IPS DF 4.7 (cell line): ENCODE measurements around the gene ENTR1.
"Not testable (repeated sequence)": the region's sequence is repeated elsewhere in the genome, so short reads cannot be mapped to it uniquely, and the experiment has no call there.

Source experiments
- DNase-seq: peaks from one replicate; pipeline ENCODE4 v3.0.0-alpha.2; 2013; ENCODE audit warnings: low spot score; ENCODE audit errors: extremely low read depth

Gene ENTR1

DNA sequence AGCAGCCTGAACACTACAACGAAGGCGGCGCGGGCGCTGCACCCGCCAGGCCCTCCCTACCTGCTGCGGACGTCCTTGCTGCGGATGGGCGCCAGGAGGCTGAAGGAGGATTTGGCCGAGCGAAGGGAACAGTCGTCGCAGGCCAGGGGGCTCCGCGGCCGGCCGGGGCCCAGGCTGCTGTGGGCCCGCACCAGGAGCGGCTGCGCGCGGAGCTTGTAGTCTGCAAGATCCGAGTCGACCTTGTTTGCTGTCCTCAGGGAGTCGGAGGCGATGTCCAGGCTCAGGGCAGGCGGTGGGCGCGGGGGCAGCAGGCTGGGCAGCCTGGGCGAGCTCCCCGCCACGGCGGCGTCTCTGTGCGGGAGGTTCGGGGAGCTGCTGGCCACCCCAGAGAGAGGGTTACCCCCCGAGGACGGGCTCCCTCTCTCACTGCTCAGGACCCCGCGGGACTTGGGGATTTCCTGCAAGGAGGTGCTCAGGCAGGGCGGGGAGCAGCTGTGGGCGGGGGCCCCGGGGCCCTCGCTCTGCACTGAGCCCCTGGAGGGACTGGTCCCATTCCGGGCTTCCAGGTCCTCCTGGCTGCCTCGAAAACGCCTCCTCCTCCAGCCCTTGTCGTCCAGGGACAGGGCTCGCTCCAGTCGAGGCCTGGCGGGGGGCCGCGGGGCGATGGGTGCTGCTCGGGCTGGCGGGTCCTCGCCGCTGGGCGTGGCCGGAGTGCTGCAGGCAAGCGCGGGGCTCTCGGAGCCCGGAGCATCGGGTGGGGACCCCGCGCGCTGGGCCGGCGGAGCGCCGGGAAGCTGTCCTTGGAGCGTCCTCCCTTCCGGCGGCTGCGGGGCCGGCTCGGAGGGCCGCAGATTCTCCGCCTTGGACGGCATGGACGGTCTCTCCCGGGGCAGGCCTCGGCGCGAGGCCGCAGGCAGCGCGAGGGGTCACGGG, 28.4 kb upstream of the ENTR1 start:
- DNase-seq: no peak

DNA sequence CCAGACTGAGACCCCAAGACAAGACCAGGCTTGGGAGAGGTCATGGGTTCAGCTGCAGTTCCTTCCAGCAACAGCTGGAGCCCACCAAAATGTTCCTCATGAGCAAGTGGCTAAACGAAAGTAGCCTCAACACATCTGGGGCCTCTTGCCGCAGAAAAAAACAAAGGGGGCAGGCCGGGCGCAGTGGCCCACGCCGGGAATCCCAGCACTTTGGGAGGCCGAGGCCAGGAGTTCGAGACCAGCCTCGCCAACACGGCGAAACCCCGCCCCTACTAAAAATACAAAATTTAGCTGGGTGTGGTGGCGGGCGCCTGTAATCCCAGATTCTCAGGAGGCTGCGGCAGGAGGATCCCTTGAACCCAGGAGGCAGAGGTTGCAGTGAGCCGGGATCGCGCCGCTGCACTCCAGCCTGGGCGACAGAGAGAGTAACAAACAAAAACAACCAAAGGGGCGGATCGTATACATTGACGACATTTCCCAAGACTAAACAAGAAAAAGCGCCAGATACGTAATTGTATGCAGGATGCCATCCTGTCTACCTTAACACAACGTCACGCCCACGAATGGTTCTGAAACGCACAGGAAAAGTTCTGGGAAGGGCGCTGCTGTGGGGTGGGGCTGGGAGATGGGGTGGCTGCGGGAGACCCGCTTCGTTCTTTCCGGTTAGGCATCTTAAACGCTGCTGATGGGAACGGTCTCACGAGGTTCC, 27.6 kb upstream of the ENTR1 start:
- no peak for DNase-seq

DNA sequence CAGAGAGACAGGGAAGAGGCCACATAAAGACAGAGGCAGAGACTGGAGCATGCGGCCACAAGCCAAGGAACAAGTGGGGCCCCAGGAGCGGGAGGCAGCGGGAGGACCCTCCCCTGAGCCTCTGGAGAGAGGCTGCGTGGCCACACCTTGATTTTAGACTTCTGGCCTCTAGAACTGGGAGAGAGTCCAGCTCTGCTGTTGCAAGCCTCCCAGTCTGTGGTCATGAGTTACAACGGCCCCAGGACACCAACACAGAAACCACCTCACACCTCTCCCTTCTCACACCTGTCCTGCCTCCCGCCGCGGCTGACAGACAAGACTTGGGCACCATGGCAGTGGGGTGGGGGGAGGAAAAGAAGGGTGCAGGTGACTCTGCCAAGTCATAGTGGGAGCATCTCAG, 27.0 kb upstream of the ENTR1 start:
- DNase-seq: no peak

DNA sequence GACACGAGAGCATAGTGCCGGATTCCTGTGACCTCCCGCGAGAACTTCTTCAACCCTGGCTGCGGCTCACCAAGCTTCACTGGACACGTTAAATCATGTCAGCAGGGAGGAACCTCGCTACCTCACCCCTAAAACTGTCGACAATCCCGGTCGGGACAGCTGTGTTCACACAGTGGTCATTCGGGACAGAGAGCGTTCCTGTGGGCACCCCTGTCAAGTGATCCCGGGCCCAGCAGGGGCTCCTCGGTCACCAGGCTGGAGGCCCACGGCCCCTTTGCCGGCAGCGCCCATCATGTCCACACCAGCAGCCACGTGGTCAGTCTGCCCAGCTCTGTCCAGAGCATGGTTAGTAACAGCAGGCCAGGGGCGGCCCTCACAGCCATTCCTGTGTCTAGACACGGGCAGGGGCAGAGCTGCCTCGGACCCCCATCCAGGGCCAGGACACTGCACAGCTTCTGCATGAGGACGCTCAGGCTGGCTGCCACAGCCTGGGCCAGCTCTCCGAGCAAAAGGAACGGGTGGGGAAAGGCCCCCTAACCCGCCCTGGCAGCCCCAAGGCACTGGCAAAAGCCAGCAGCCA, 25.7 kb upstream of the ENTR1 start:
- DNase-seq: no peak

DNA sequence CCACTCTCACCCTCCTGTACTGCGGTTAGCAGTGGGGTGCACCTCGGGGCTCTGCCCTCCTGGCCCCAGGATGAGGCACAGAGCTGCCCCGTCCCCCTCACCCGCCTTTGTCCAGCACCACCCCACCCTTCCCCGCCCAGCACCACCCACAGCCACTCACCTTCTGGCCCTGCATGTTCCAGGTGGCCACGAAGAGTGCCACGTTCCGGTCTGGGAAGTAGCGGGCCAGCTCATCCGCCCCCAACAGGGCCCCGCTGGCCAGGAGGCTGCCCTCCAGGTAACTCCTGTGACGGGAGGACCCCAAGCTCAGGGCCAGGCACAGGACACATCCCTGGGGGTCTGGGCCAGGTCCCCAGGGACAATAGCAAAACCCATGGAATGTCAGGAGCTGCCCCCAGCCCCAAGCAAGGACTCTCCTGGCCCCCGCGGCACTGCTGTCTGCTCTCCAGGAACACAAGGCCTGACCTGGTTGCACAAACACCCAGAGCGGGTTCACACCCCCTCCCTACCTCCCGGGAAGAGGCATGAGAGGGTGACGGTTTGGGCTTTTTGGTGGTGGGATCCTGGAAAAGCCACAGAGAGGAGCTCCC, 24.3 kb upstream of the ENTR1 start:
- no peak for DNase-seq

DNA sequence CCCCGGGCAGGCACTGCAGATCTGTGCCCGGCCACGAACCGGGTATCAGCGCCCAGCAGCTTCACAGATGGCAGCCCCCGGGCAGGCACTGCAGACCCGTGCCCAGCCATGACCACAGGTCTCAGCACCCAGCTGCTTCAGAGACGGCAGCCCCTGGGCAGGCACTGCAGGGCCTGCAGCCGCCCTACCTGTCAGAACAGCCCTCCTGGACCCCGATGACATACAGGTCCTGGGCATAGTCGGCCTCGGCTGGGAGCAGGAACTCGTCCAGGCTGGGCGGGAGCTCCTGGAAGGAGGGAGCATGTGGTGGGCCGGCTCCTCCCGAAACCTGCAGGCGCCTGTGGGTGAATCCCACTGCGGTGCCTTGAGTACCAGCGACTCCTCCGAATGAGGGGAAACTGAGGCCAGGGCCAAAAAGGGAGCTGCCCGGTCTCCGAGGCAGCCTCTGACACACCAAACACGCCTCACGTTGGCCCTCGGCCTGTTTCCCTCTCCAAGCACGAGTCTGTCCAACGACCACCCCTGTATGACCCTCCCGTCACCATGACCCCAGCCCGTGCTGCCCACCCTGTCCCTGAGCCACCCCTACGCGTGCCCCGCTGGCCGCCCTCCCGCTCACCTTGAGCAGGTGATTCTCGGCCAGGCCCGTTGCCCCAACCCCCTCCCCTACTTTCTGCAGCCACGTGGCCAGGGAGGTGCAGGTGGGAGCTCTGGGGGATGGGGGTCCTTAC, 23.6 kb upstream of the ENTR1 start:
- DNase-seq: no peak

DNA sequence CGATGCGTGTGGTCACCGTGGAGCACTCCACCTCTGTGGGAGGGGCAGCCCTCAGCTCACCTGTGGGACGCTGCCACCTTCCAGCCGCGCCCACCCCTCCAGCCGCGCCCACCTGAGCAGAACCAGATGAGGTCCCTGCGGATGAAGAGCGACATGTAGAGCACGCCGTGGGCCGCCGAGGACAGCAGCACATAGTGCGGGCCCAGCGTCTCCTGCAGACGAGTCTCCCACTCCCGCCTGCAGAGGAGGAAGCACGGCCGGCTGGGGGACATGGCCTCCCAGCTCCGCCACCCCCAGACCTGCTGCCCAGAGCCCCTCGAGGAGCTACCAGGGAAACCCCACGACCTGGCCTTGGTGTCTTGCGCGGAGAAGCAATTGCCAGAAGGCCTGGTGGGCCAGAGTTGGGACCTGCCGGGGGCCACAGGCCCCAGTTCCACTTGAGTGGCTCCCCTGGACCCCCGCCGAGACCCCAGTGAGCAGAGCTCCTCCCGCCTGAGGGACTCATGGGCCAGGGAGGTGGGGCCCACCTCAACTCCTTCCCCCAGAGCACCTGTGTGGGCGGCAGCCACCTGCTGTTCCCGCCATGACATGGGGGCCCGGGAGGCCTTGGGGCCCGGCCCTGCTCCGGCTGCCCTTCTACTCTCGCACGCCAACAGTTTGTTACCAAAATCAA, 22.8 kb upstream of the ENTR1 start:
- DNase-seq: no peak

DNA sequence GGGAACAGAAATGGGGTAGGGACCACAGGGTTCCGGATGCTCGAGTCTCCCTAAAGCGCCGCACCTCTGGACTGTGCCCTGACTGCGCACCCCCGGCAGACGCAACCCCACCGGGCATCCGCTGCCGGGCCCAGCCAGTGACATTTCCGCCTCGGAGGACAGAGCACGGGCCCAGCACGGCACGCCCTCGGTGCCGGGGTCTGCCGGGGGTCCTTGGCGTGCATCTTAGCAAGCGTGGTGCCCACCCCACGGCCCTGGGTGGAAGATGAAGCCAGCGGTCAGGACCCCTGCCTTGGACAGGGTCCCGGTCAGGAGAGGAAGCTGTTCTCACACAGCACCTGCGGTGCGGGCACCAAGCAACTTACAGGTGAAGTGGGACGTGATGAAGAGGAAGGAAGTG, 22.2 kb upstream of the ENTR1 start:
- no peak for DNase-seq

DNA sequence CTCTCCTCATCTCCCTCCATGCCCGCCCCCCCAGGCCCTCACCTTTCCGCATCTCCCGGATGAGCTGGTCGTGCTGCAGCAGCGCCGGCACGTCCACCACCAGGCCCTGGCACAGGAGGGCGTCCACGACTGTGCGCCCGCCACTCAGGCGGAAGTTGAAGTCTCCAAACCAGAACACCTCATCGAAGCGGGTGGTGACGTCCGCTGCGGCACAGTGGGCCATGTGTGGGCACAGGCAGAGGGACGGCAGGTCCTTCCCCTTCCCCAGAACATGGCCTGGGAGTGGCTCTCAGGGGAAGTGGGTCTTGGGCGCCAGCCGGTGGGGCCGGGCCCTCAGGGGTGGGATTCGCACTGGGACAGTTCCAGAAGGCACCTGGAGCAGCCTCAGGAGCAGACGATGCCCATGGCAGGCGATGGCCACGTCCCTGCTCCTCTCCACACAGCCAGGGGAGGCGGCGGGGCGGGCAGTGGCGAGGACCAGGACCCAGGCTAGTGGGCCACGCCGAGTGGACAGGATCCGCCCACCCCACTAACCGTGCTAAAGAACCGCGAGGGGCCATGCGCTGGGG, 21.5 kb upstream of the ENTR1 start:
- DNase-seq: no peak

DNA sequence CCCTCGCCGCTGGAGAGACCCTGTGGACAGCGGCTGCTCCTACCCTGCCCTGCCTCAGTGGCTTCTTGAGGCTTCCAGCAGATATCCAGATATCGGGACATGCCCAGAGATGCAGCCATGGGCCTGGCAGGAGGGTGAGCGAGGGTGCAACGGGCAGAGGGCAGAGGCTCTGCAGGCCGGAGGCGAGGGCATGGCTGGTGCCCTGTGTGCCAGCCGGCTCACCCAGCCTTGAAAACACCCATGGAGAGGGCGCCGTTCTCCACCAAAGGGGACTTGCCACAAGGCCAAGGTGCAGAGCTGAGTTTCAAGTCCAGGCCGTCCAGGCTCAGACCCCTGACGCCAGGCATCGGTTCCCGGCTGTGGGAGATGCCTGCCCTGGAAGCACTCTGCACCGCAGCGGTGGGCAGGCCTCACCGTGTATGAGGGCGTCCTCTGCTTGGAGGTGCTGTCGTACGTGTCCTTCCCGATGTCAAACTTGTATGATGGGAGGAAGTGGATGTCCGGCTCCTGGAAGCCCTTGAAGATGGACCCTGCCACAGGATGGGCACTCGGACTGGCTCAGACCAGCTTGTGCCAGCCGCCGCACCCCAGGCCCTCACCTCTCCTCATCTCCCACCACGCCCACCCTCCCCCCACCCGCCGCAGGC, 20.3 kb upstream of the ENTR1 start:
- DNase-seq: no peak

DNA sequence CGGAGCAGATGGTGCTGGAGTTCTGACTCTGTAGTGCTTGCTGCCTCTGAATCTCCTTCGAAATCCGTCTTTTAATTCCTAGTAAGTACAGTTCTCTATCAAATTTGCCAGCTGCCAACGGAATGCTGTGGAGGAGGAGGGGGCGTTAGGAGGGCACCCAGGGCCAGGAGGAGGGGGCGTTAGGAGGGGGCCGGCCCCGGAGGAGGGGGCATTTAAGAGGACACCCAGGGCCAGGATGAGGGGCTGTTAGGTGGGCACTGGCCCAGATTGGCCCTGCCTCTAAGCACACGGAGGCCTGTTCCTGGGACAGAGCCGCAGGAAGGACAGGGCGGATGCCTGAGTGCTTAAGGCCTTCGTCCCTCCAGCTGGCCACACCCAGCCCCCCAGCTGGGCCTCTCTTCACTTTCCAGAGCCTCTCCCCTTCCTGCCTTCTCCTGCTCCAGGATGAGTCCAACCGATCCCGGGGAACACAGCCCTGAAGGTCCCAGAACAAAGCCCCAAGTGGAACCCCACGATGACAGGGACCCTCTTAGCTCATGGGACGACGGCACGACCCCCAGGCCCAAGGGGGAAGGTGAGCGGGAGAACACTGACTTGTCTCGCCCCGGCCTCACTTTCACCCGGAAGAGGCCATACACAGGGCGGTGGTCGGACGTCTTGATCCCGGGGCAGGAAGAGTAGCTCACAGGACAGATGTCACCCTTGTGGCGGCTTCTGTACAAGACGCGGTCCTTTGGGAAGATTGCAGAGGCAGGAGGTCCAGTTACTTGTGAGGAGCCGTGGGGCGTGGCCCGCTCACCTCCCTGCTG, 19.5 kb upstream of the ENTR1 start:
- DNase-seq: no peak

DNA sequence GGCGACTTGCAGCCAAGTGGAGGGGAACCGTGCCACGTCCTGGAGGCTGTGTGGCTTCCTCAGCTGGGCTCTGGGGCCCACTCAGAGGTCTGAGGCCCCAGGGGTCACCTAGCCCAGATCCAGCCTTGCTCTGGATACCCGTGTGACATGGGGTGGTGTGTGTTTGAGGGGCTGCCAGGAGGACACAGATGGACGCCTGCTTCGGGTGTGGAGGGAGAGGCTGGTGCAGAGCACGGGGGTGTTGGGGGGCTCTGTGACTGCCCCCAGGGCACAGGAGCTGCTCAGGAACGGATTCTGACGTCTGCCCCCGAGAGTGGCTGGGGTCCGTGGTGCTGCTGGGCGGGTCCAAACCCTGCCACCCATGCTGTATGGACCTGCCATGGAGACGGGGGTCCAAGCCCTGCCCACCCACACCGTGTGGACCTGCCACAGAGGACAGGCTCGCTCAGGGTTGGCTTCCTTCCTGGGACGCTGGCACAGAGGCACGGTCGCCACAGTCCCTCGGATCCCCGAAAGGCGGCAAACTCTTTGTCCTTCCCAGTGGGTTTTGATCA, 18.7 kb upstream of the ENTR1 start:
- no peak for DNase-seq

DNA sequence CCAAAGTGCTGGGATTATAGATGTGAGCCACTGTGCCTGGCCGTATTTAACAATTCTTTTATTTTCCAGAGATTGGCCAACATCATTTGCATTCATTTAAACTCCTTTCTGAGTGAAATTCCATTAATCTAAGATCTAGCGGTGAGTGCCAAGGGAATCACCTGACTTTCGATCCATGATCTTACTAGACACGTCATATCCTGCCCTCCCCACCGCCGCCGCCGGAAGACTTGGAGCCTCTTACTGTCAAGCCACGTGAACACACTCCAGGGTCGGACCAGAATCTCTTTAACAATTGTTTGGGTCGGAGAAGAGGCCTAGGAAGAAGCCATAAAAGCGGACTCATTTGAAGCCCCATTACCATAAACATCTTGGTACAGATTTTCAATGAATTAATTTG, 16.4 kb upstream of the ENTR1 start:
- no peak for DNase-seq

DNA sequence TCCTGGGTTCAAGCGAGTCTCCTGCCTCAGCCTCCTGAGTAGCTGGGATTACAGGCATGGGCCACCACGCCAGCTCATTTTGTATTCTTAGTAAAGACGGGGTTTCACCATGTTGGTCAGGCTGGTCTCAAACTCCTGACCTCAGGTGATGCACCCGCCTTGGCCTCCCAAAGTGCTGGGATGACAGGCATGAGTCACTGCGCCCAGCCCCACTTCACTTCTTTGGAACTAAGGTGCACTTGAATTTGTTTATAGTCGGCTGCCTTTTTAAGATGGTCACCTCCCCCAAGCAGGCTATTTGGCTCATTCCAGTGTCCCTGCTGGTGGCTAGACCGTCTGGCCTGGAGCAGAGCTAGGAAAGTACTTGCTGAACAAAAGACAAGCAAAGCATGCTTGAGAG, 15.0 kb upstream of the ENTR1 start:
- DNase-seq: not testable (repeated sequence)

DNA sequence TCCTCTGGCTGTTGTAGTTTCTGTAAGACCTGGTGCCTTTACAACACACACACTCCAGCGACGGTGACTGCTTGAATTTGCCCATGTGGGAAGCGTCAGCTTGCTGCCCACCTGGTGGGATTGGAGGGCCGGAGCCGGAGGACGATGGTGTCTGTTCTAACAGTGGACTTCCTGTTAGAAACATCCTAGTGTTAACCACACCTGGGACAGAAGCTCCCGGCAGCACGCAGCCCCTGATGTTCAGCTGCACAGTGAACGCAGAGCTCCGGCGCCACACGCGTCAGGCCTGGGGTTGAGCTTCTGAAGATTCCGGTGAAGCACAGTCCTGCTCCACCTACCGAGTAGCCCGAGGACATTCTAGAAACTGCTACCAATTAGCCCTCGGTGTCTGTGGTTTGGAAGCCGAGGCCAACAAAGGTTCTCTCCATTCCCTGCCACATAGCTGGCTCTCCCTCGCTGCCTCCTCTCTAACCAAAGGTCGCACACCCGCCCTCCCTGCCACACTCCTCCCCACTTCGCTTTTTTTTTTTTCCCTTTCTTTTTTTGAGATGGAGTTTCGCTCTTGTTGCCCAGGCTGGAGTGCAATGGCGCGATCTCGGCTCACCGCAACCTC, 14.4 kb upstream of the ENTR1 start:
- DNase-seq: no peak

DNA sequence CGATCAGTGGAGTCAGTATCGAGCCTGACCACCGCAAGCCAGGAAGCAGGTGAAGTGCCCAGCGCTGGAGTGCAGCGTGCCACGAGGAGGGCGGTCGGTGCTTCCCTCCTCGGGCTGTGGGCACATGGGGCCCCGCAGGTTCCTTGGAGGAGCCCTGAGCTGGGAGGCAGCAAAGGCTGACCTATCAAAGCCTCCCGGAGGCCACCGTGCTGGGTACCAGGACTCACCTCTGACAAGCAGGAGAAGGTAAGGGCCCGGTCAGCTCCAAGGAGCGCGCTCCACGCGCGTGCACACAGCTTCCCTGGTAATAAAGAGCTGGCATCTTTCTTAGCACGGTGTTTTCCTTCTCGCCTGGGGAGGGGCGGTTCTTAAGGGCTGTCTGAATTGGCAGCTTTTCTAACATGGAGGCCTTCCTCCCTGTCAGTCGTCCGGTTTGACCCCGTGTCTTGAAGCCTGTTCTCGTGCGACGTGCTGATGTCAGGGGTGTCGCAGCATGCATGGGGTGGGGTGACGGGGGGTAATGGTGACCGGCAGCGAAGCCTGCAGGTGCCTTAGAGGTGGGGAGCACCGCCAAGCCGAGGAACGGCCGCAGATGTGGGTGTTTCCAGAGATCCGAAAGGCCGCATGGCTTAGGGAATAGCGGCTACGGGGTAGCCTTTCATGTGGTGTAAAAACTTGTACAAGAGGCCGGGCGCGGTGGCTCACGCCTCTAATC, 13.2 kb upstream of the ENTR1 start:
- no peak for DNase-seq

DNA sequence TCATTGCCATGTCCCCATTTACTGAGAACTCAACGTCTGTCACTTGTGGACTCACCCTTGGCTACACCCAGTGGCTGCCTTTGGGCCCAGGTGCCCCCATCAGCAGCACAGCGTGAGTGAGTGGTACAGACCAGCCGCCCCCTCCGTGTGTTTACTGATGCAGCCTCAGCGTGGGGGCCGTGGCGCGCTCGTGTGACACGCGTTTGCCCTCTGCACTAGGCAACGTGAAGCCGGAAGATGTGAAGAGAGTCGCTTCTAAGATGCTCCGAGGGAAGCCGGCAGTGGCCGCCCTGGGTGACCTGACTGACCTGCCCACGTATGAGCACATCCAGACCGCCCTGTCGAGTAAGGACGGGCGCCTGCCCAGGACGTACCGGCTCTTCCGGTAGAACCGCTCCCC, 12.5 kb upstream of the ENTR1 start:
- DNase-seq: no peak

DNA sequence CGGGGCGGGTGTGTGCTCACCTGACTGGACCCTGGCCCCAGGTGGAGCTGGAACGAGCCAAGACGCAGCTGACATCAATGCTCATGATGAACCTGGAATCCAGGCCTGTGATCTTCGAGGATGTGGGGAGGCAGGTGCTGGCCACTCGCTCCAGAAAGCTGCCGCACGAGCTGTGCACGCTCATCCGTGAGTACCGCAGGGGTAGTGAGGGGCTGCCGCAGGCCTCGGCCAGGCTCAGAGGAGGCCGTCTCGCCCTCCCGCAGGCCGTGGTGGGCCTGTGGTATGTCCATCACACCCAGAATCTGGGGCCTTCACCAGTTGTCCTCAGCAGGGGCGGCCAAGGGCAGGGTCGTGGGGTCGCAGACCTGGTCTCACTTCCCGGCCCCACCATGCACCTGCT, 11.4 kb upstream of the ENTR1 start:
- DNase-seq: no peak
